MM.1S (cell line): ENCODE measurements around the gene SHTN1.

Experiments
- DNase-seq: peaks from one replicate; pipeline ENCODE4 v3.0.0-alpha.2; 2015
- H2AFZ ChIP-seq: fragments of 300-600 bp; sonication (generic); 2 replicates; pipeline ENCODE4 v1.6.0; 2016; ENCODE audit warnings: antibody characterized with exemption, low read length
- H3F3A ChIP-seq: fragments of 300-600 bp; sonication (generic); 2 replicates; pipeline ENCODE4 v1.6.1; 2016; ENCODE audit warnings: mild to moderate bottlenecking, antibody characterized with exemption, low read length, moderate library complexity, mixed read lengths; ENCODE audit not compliant: insufficient read depth
- H3K27ac ChIP-seq: fragments of 300-600 bp; sonication (generic); 2 replicates; pipeline ENCODE4 v1.5.1; 2016; ENCODE audit warnings: mild to moderate bottlenecking, low read length
- H3K27me3 ChIP-seq: fragments of 300-600 bp; sonication (generic); replicated peaks from 2 replicates; pipeline ENCODE4 v1.6.0; 2016; ENCODE audit warnings: low read length; ENCODE audit not compliant: insufficient read depth
- H3K36me3 ChIP-seq: fragments of 300-600 bp; sonication (generic); replicated peaks from 2 replicates; pipeline ENCODE4 v1.6.1; 2016; ENCODE audit warnings: mild to moderate bottlenecking, low read length, mixed read lengths; ENCODE audit not compliant: insufficient read depth
- H3K4me1 ChIP-seq: fragments of 300-600 bp; sonication (generic); 2 replicates; pipeline ENCODE4 v1.6.1; 2016; ENCODE audit warnings: low read length, mixed read lengths
- H3K4me2 ChIP-seq: fragments of 300-600 bp; sonication (generic); 2 replicates; pipeline ENCODE4 v1.6.0; 2016; ENCODE audit warnings: low read depth, low read length
- H3K4me3 ChIP-seq: fragments of 300-600 bp; sonication (generic); 2 replicates; pipeline ENCODE4 v1.5.1; 2016; ENCODE audit warnings: low read length, mixed read lengths
- H3K79me2 ChIP-seq: fragments of 300-600 bp; sonication (generic); 2 replicates; pipeline ENCODE4 v1.6.1; 2016; ENCODE audit warnings: mixed run types, low read length, mixed read lengths
- H3K9ac ChIP-seq: fragments of 300-600 bp; sonication (generic); 2 replicates; pipeline ENCODE4 v1.6.1; 2016; ENCODE audit warnings: low read length, mixed read lengths
- H3K9me2 ChIP-seq: fragments of 300-600 bp; sonication (generic); replicated peaks from 2 replicates; pipeline ENCODE4 v1.6.1; 2016; ENCODE audit warnings: mild to moderate bottlenecking, low read length, mixed read lengths; ENCODE audit not compliant: insufficient read depth
- H3K9me3 ChIP-seq: fragments of 300-600 bp; sonication (generic); replicated peaks from 2 replicates; pipeline ENCODE4 v1.6.1; 2016; ENCODE audit warnings: mild to moderate bottlenecking, low read length, mixed read lengths; ENCODE audit not compliant: insufficient read depth
- H4K20me1 ChIP-seq: fragments of 300-600 bp; sonication (generic); 2 replicates; pipeline ENCODE4 v1.6.1; 2016; ENCODE audit warnings: mild to moderate bottlenecking, low read length, moderate library complexity, mixed read lengths; ENCODE audit not compliant: insufficient read depth
- CTCF ChIP-seq: fragments of 300-600 bp; sonication (generic); IDR thresholded peaks from 2 replicates; pipeline ENCODE4 v1.5.1; 2016; ENCODE audit warnings: antibody characterized with exemption, low read length, mixed read lengths
- EZH2 ChIP-seq: fragments of 300-600 bp; sonication (generic); optimal IDR thresholded peaks from 2 replicates; pipeline ENCODE3; 2017; ENCODE audit warnings: low read depth, mild to moderate bottlenecking, antibody characterized with exemption, low read length, mixed read lengths
- EZH2phosphoT487 ChIP-seq: fragments of 300-600 bp; sonication (generic); IDR thresholded peaks from 2 replicates; pipeline ENCODE4 v1.6.1; 2018; ENCODE audit warnings: antibody characterized with exemption, low read length

Gene SHTN1

GRCh38 chr10:117002206-117002605, 2.8 kb downstream of the SHTN1 start:
- no peak overlapping the region for H3K9ac ChIP-seq
- no peaks in the 10 kb centered on the region for H4K20me1 ChIP-seq
- no peak for DNase-seq
- no peaks in the 10 kb centered on the region for H3K4me1 ChIP-seq
- no peak overlapping the region for H3K4me2 ChIP-seq
- no peak overlapping the region for H2AFZ ChIP-seq
- no peak for TF ChIP-seq EZH2
- TF ChIP-seq EZH2phosphoT487 = no peak
- no peak for TF ChIP-seq CTCF
- H3K9me2 ChIP-seq = no peaks in the 10 kb centered on the region
- H3K36me3 ChIP-seq = no peaks in the 10 kb centered on the region
- H3F3A ChIP-seq = no peaks in the 10 kb centered on the region
- no peak overlapping the region for H3K27ac ChIP-seq
- H3K9me3 ChIP-seq = no peaks in the 10 kb centered on the region
- H3K79me2 ChIP-seq = no peaks in the 10 kb centered on the region
- no peaks in the 10 kb centered on the region for H3K27me3 ChIP-seq
- H3K4me3 ChIP-seq = no peak overlapping the region

- Histone ChIP-seq H3K4me2 (no peak overlapping the region), H2AFZ (no peak overlapping the region), H3K9ac (no peak overlapping the region), H3K9me2 (no peaks in the 10 kb centered on the region), H3K4me1 (no peaks in the 10 kb centered on the region), H3K79me2 (no peaks in the 10 kb centered on the region), H3K36me3 (no peaks in the 10 kb centered on the region), H4K20me1 (no peaks in the 10 kb centered on the region), H3K27me3 (no peaks in the 10 kb centered on the region), H3K9me3 (no peaks in the 10 kb centered on the region), H3K4me3 (no peak overlapping the region), H3K27ac (no peak overlapping the region), H3F3A (no peaks in the 10 kb centered on the region)
- TF ChIP-seq CTCF (no peak), EZH2 (no peak), EZH2phosphoT487 (no peak)
- no peak for DNase-seq
Measured at GRCh38 chr10:117001144-117001543, 3.8 kb downstream of the SHTN1 start.

GRCh38 chr10:117000580-117000979, 4.4 kb downstream of the SHTN1 start:
- no peaks in the 10 kb centered on the region for H3K4me1 ChIP-seq
- no peaks in the 10 kb centered on the region for H3F3A ChIP-seq
- H3K9ac ChIP-seq = no peak overlapping the region
- no peak overlapping the region for H2AFZ ChIP-seq
- H3K27ac ChIP-seq = no peak overlapping the region
- H3K9me3 ChIP-seq = no peaks in the 10 kb centered on the region
- no peaks in the 10 kb centered on the region for H3K27me3 ChIP-seq
- DNase-seq = no peak
- TF ChIP-seq CTCF (no peak), EZH2phosphoT487 (no peak), EZH2 (no peak)
- H3K9me2 ChIP-seq = no peaks in the 10 kb centered on the region
- H3K4me2 ChIP-seq = no peak overlapping the region
- no peaks in the 10 kb centered on the region for H4K20me1 ChIP-seq
- H3K79me2 ChIP-seq = no peaks in the 10 kb centered on the region
- no peak overlapping the region for H3K4me3 ChIP-seq
- H3K36me3 ChIP-seq = no peaks in the 10 kb centered on the region
